BE2C (cell line): Measurements from ENCODE around the gene TMEM151B.

Source experiments
- DNase-seq: peaks from one replicate; pipeline ENCODE4 v3.0.0-alpha.2; 2020
- H3K27me3 ChIP-seq: fragments of 250-450 bp; sonication (Bioruptor Pico); 2 replicates; pipeline ENCODE4 v1.5.1; 2020; ENCODE audit warnings: mild to moderate bottlenecking
- H3K36me3 ChIP-seq: fragments of 250-450 bp; sonication (Bioruptor Pico); 2 replicates; pipeline ENCODE4 v1.5.1; 2020; ENCODE audit warnings: mild to moderate bottlenecking
- H3K4me1 ChIP-seq: fragments of 250-450 bp; sonication (Bioruptor Pico); 2 replicates; pipeline ENCODE4 v1.5.1; 2020
- H3K4me3 ChIP-seq: 2 replicates; pipeline ENCODE4 v1.5.1; 2011; ENCODE audit warnings: low read depth, low read length
- H3K9me3 ChIP-seq: fragments of 250-450 bp; sonication (Bioruptor Pico); 2 replicates; pipeline ENCODE4 v1.5.1; 2020
- CTCF ChIP-seq: IDR thresholded peaks from 2 replicates; pipeline ENCODE4 v1.5.1; 2012; ENCODE audit warnings: mild to moderate bottlenecking, low read depth, low read length

The TMEM151B gene

GRCh38 chr6:44258325-44258863 is 11.9 kb upstream of the TMEM151B start:
- Histone ChIP-seq H3K4me3 (no peak overlapping the region), H3K27me3 (no peaks in the 10 kb centered on the region), H3K4me1 (no peaks in the 10 kb centered on the region; the same call in 1 of the 2 replicates), H3K9me3 (no peaks in the 10 kb centered on the region), H3K36me3 (peaks cover 36% of the 10 kb centered on the region)
- DNase-seq: no peak
- TF ChIP-seq CTCF: no peak

GRCh38 chr6:44258921-44259320 is 11.3 kb upstream of the TMEM151B start:
- no peaks in the 10 kb centered on the region for H3K27me3 ChIP-seq
- no peaks in the 10 kb centered on the region; the same call in 1 of the 2 replicates for H3K4me1 ChIP-seq
- DNase-seq: no peak
- H3K36me3 ChIP-seq: peaks cover 31% of the 10 kb centered on the region
- no peak overlapping the region for H3K4me3 ChIP-seq
- H3K9me3 ChIP-seq: no peaks in the 10 kb centered on the region
- no peak for TF ChIP-seq CTCF

DNA sequence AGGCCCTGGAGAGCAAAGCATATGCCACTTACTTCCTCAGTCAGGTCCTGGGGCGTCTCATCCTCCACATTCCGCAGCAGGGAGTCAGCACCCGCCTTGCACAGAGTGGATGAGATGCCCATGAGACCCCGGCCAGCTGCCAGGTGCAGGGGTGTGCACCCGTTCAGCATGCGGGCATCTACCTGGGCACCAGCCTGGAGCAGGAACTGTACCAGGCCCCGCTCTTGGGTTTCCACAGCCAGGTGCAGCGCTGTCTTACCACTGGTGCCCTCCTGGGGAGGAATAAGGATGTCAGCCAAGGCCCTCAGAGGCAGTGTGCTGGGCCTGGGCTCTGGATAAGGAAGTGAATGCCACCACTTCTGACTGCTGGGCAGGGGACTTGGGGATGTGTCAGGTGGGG is 10.2 kb upstream of the TMEM151B start:
- TF ChIP-seq CTCF: no peak
- H3K4me1 ChIP-seq: no peaks in the 10 kb centered on the region
- peaks cover 20% of the 10 kb centered on the region for H3K36me3 ChIP-seq
- no peaks in the 10 kb centered on the region for H3K27me3 ChIP-seq
- no peak for DNase-seq
- no peak overlapping the region for H3K4me3 ChIP-seq
- no peaks in the 10 kb centered on the region for H3K9me3 ChIP-seq

DNA sequence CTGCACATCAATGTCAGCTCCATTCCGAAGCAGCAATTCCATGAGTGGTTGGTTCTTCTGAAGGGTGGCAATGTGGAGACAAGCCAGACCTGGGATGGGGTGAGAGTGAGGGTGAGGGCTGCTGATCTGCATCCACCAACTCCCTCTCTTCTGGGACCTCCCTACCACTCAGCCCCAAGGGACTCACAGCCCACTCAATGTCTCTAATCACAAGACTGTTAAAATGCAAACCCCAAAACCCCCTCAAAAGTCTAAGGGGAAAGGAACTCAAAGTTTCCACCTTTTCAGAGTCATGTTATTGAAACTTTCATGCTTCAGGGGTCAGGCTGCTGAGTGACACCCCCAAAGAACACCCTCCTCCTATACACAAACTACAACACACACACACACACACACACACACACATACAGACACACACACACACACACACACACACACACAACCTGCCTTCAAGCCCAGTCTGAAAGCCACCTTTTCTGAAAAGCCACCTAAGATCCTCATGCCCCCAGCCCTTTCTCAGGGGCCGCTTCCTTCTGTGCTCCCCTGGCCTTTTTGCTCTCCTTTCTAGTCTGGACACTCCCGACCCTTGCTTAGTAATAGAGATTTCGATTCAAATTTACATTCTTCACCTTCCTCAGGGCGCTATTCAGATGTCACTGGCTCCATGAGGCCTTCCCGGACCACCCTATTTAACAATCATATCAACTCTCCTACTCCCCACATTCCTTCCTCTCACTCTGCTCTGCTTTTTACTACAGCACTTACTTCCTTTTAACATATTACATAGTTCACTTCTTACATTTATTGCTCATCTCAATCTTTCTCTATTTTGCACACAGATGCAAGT is 9.6 kb upstream of the TMEM151B start:
- H3K27me3 ChIP-seq: no peaks in the 10 kb centered on the region
- TF ChIP-seq CTCF: no peak
- H3K4me3 ChIP-seq: no peak overlapping the region
- H3K4me1 ChIP-seq: no peaks in the 10 kb centered on the region
- no peak for DNase-seq
- peaks cover 14% of the 10 kb centered on the region for H3K36me3 ChIP-seq
- no peaks in the 10 kb centered on the region for H3K9me3 ChIP-seq

GRCh38 chr6:44261581-44261980 is 8.7 kb upstream of the TMEM151B start:
- Histone ChIP-seq H3K36me3 (peaks cover 6% of the 10 kb centered on the region), H3K4me1 (no peaks in the 10 kb centered on the region), H3K27me3 (no peaks in the 10 kb centered on the region), H3K9me3 (no peaks in the 10 kb centered on the region), H3K4me3 (no peak overlapping the region)
- no peak for TF ChIP-seq CTCF
- DNase-seq: no peak
